Measurements from ENCODE around the gene SMIM35.

- TF ChIP-seq CTCF (IDR thresholded peaks at IDR 0.05) = no peak
- TF ChIP-seq MXI1 (IDR thresholded peaks at IDR 0.05; ENCODE audit: low read depth, low read length) = no peak
- no peak for TF ChIP-seq POLR2AphosphoS5 (IDR thresholded peaks at IDR 0.05; ENCODE audit: low read depth, low read length)
- TF ChIP-seq USF1 (IDR thresholded peaks at IDR 0.05; ENCODE audit: borderline replicate concordance, low read depth) = no peak
- no peak for TF ChIP-seq NFIC (IDR thresholded peaks at IDR 0.05; ENCODE audit: borderline replicate concordance)
- no peak for TF ChIP-seq USF2 (IDR thresholded peaks at IDR 0.05; ENCODE audit: borderline replicate concordance, low read depth, low read length)
- TF ChIP-seq SIN3A (IDR thresholded peaks at IDR 0.05; ENCODE audit: borderline replicate concordance, low read depth, low read length) = no peak
Measured at GRCh38 chr11:118002010-118002540, 84.7 kb downstream of the SMIM35 start.

Measured in SK-N-SH (cell line).